RCC 7860 (cell line): Measurements from ENCODE around the gene NAB2.
"Not testable (repeated sequence)": the region's sequence is repeated elsewhere in the genome, so short reads cannot be mapped to it uniquely, and the experiment has no call there.

Experiments used
- DNase-seq: peaks from one replicate; pipeline ENCODE4 v3.0.0-alpha.2; 2015; ENCODE audit warnings: low spot score
- FAIRE-seq: peaks from 2 replicates; lab custom pipeline; 2012; peaks lifted over from hg19 to GRCh38; lab: Jason Lieb, UNC

The NAB2 gene

DNA sequence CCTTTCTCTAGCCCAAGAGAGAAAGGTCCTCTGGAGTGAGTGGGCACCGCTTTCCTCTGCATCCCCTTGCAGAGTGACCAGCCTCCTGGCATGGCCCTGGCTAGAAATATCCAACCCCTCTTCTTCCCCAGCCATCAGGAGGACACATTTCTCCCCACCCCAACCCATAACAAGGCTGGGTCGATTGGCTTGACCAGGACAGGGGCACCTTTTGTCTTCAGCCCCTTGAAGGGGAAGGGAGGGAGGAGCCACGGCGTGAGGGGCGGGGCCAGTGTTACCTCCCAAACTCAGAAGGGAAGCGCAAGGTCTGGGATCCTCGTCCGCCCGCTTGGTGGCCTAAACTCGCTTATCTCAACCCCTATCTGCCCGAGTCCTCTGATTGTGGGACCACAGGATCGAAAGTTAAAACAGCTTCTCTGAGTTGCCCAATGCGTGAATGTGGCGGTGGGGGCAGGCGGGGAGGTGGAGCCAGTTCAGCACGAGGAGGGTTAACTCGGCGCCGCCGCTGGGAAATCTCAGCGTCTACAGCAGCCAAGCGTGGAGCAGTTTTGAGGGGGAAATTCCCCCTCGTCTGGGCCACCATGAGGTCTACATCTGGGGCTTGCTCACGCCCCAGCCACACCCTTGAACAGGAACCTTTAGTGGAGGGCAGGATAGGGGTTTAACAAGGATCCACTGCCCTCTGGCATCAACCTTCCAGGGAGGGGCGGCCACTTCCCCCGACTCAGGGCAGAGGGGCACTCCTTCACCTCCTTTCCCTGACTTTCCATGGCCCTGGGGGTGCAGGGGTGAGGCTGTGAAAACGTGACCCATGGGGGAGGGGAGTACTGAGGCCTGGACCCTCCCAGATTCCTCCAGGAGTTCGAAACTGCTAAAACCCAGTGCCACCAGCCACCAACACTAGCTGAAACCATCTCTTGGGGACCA is 21.5 kb downstream of the NAB2 start:
- peak; percentile 53 for DNase-seq
- FAIRE-seq = no peak

DNA sequence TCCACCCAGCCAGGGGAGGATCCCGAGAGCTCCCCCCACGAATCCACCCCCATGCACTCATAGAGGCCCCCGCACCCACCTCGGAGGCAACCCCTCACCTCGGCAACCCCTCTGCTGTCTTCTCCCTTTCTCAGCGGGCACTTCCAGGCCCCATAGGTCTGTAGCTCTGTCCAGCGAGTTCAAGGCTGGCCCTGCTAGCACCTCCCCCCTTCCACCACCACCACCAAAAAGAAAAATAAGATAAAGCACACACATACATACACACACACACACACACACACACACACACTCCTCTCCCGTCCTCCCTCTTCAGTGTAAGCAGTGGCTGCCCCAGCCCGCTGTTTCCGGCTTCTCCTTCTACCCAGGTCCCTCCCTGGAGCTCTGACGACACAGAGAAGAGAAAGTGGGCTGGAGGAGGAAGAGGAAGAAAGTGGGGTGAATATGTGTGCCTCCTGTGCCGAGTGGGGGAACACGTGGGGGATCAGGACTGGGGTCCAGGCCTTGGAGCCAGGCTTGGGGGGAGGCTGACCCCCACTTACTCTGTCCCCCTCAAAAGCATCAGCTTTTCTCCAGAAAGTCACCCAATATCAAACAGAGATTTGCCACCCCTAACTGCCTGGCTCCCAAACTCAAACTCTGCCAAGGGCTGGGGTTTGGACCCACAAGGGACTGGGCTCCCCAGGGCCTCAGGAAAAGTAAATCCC is 22.3 kb downstream of the NAB2 start, which contains the start of gene STAT6:
STAT6 (minus strand) TSS at position 332 of the 704 bp plus-strand sequence. CDS start 3,084 bp downstream, outside the sequence.
- DNase-seq (peak; percentile 70), FAIRE-seq (no peak)

DNA sequence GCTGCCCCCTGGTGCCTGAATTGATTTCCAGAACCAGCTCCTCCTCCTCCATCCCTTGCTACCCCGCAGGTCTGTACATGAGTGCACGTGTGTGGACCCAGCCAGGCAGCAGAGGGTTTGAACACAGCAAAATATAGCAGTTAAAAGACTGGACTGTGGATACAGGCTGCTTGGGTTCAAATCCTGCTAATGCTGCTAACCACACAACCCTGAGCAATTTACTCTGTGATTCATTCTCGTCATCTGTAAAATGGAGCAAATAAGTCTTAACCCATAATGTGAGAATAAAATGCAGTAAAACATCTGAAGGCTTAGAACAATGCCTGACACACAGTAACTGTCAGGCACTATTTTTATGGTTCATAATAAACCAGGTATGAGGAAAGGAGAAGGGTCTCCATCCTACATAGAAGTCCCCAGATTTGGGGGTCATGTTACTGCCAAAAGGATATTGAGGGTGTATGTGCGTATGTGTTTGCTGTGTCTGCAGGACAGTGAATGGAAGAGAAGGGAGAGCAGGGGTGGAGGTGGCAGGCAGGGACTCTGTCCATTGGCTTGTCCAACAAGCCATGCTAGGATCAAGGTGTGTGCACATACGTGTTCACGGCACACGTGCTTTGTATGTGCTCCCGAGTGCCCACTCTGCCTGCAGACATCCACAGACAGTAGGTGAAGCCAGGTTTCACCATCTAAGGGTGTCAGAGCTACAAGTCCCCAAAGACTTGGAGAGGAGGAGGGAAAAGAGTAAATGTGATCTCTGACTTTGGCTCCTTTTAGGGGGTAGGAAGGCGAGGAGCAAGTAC is 23.8 kb downstream of the NAB2 start:
- DNase-seq (no peak), FAIRE-seq (no peak)

DNA sequence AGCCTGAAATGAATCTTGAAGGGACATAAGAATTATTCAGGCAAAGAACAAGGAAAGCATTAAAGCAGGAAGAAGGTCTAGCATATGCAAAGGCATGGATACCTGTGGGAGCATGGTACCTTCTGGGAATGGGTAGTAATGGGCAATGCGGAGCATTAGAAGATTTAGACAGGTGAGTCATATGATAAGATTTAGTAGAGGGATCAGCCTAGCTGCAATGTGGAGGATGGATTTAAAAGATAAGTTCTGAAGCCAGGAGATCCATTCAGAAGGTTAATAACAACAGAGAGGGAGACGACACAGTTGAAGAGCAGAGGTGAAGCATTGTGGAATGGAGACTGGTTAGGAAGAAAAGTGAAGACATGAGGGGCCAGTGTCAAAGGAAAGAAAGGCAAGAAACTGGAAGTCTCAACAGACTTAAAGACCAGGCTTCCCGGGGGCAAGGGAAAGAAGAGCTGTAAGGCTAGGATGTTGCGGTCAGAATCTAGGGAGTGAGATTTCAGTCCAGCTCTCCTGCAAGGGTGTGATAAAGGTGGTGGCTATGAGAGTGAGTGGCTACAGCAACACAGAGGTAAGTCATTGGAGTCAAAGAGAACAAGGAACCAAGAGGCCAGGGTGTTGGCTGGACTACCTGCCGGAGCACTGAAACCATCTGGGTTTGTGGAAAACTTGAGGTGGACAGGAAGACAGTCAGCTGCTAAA is 27.8 kb downstream of the NAB2 start:
- FAIRE-seq (no peak), DNase-seq (no peak)

DNA sequence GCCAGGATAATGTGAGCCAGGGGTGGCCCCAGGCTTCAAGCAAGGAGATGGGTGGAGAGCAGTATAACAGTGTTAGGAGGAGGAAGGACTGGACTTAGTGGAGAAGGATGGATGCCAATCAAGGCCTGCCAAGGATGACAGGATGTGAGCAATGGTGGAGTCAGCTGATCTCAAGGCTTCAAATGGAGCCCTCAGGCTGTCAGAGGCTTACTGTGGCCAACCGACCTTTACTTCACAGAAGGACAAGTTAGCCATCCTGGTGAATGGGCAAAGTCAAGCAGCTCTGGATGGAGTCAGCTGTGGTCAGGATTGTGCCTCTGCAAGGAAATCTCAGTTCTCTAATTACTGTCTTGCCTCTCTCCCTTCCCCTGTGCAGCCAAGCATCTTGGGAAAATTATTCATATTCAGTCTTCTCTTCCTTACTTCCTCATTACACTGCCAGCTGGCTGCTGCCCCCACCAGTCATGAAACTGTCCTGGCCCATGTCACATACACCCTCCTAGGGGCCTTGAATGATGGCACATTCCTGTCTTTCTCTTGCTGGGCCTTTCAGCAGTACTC is 29.9 kb downstream of the NAB2 start:
- DNase-seq = peak; percentile 76
- FAIRE-seq = no peak

DNA sequence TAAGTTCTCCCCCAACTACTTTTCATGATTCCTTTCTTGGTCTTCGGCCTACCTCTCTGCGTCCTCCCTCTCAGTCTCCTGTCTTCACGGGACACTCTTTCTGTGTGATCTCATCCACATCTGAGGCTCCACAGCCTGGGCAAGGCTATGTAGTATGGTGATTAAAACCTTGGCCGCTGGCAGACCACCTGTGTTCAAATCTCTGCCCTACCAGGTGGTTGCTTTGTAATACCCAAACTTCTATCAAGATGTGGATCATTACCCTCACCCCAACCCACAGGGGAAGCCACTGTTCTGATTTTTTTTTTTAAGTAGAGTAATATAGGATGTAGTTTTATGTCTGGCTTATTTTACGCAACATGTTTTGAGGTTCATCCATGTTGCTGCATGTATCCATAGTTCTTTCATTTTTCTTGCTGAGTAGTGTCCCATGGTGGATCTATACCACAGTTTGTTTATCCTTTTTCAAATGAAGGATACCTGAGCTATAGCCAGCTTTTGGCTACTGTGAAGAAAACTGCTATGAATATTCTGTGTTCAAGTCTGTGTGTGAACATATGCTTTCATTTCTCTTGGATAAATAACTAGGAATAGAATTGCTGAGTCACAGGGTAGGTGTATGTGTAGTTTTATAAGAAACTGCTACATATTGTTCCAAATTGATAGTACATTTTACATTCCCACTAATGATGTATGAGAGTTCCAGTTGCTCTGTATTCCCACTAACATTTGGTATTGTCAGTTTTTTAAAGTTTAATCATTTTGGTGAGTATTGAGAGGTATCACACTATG is 30.6 kb downstream of the NAB2 start:
- no peak for DNase-seq
- no peak for FAIRE-seq

DNA sequence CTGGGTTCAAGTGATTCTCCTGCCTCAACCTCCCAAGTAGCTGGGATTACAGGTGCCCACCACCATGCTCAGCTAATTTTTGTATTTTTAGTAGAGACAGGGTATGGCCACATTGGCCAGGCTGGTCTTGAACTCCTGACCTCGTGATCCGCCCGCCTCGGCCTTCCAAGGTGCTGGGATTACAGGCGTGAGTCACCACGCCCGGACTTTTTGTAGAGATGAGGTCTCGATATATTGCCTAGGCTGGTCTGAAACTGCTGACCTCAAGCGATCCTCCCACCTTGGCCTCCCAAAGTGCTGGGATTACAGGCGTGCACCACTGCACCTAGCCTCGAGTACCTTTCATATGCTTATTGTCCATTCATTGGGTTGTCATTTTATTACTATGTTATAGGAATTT is 31.8 kb downstream of the NAB2 start:
- not testable (repeated sequence) for DNase-seq, FAIRE-seq

DNA sequence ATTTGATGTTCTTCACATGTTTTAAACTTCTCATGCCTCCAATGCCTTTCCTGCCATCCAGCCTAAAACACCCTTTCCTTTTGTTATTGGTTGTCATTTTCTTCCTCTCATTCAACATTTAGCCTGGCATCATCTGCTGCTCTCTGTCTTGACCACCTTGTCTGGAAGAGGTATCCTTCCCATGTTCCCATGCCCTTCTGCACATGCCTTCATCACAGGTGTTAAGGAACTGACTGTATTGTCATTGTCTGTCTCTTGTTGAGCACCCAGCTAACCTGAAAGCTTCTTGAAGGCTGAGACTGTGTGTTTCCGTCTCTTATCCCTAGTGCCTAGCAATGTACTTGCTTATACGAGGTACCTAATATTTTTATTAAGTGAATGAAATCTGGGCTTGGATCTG is 34.9 kb downstream of the NAB2 start:
- FAIRE-seq (no peak), DNase-seq (no peak)

DNA sequence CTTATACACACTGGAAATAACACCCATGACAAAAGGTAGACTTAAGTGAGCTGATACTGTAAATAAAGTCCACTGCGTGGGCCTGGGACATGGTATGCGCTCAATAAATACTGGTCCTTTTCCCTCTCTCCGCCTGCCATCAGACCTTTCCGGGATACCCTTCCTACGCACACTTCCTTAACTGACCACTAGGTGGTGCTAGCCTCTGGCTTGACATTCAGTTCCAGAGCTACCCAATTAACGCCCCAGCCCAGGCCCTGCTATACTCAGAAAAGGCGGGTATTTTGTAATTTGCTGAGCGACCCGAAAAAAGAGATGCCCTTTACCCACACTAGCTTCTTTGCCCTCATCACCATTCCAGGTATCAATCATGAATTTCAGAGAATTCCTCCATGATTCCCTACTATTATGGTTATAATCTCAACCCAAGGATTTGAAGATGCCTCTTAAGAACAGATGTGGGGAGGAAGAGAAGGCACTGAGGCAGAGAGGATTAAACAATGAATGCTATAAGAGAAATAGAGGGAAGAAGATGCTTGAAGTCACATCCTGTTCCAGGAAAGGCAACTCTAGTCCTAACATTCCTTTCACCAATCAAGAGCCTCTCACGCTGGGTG is 35.5 kb downstream of the NAB2 start:
- DNase-seq (peak; percentile 50), FAIRE-seq (no peak)

DNA sequence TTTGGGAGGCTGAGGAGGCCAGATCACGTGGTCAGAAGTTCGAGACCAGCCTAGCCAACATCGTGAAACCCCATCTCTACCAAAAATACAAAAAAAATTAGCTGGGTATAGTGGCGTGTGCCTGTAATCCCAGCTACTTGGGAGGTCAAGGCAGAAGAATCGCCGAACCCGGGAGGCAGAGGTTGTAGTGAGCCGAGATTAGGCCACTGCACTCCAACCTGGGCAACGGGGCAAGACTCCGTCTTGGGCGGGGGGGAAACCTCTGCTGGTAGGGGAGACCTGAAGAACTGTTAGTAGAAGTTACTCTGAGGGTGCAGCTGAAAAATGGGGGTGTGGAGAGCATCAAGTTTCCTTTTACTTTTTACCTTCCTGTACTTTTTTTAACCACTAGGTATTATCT is 37.1 kb downstream of the NAB2 start:
- DNase-seq = no peak
- FAIRE-seq = no peak

DNA sequence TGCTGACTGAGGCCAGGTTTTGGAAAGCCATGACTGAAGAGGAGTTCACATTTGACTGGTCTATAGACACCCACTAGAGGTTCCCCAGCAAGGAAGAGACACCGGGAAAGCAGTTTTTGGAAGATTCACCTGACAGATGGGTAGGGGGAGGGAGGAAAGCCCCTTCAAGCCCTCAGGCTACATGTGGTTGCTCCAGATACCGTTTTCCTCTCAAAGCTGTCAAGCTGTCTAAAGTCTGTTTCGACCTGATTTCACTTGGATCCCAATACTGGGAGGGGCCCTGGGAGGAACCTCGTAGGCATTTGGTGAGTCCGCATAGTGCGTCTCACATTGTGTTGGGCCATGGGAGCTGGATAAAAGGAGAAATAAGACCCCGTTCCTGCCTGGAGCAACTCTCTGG is 37.6 kb downstream of the NAB2 start:
- no peak for FAIRE-seq
- DNase-seq = no peak

DNA sequence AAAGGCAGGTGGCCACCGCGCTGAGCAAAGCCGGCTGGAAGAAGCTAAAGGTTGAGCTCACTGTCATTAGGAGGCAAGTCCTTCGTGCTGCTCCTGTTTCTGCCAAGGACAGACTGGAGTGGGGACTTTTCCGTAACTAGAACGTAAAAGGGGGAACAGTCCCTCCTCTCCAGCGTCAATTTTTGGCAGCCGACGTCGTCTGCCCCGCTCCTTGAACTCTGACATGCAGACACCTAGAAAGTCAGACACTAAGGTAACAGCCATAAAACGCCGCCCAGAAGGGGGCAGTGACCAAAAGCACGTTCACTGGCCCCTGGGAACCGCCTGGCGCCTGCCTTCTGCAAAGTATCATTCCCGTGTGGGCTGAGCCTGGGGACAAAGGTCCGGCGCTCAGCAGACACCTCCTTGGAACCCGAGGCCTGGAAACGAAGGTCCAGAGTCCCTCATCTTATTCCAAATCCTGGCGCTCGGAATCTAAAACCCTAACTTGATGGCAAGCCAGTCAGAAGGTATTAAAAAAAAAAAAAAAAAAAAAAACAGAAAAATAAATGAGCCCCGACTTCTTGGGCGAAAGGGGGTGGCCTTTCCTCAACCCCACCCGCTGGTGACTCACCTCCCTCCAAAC is 38.3 kb downstream of the NAB2 start:
- peak; percentile 41 for DNase-seq
- no peak for FAIRE-seq

DNA sequence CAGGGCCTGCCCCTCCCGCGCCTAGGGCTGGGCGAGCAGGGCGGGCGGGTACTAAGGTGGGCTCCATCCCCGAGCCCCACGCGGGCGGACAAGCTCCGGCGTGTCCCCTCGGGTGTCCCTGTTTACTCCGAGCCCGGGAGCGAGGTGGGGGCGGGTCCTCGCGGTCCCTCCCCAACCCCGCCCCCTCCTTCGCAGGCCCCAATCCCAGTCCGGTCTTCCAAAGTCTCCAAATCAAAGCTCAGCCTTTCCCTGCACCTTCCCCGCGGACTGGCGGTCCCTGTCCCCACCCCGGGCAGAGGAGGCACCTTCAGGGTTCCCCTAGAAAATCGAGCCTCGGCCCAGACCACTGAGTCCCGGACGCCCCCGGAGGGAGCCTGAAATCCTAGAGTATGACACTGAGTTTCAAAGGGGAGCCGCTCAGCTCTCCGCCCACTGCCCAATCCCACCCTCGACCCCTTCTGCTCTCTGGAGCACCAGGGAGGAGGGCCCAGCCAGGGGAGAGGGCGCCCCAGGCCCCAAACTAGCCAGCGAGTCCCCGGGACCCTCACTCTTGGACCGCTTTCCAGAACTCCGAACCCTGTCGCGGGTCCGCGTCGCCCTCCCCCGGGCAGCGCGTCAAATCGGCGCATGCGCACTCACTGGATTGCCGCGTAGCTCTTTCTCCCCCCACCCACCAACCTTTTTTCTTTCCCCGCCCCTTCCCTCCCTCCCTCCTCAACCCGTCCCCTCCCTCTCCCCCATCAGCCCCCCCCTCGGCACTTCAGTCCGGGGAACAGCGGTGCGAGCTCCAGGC is 39.0 kb downstream of the NAB2 start, which contains the start of gene LRP1:
LRP1 (plus strand) TSS at position 758 of the 793 bp plus-strand sequence. CDS start 482 bp downstream, outside the sequence.
- FAIRE-seq = no peak
- peak; percentile 30 for DNase-seq

DNA sequence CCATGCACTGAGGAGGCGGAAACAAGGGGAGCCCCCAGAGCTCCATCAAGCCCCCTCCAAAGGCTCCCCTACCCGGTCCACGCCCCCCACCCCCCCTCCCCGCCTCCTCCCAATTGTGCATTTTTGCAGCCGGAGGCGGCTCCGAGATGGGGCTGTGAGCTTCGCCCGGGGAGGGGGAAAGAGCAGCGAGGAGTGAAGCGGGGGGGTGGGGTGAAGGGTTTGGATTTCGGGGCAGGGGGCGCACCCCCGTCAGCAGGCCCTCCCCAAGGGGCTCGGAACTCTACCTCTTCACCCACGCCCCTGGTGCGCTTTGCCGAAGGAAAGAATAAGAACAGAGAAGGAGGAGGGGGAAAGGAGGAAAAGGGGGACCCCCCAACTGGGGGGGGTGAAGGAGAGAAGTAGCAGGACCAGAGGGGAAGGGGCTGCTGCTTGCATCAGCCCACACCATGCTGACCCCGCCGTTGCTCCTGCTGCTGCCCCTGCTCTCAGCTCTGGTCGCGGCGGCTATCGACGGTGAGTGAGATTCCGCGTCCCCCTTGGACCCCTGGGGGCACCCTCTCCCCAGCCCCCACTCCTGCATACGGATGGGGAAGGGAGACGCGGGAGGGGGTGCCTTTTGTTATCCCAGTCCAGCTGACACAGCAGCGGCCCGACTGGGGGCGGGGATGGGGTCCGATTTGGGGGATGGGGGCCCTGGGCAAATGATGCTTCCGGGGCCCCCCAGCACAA is 39.8 kb downstream of the NAB2 start:
- no peak for FAIRE-seq
- DNase-seq = no peak

DNA sequence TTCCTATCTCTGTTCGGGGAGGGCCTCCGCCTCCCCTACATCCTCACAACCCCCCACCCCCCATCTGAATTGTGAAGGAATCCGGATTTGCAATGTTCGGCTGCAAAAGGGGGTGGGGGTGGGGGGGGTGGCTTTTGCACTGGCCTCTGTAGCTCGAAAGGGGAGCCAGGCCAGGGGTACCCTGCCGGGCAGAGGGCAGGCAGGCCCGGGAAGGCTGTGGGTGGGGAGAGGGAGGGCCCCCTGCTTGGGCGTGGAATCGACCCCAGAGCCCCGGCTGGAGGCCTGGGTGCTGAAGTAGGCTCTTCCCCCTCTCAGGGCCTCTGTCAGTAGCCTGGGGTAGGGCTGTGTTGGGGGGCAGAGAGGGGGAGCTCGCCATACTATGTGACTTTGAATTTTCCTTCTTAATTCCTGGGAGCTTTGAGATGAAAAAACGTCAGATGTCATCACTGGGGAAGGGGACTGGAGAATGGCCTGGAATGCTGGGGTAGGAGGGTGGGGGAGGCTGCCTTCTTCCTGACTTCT is 40.5 kb downstream of the NAB2 start:
- FAIRE-seq (no peak), DNase-seq (no peak)

DNA sequence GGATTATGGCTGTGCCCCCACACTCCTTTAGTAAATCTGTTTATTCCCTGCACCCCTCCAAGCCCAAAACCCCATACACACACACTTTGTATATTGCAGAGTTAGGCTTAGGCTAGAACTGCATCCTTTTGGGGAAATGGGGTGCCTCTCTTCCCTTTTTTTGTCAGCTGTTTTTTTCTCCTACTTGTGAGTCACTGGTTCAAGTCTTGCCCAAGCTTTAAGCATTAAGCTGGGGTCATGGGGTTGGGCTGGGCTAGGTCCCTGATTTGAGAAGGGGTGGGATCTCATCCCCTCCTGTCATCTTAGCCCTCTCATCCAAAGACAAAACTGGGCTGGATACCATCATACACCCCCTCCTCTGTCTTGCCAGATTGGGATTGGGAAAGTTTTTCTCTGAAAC is 41.0 kb downstream of the NAB2 start:
- FAIRE-seq (no peak), DNase-seq (no peak)

DNA sequence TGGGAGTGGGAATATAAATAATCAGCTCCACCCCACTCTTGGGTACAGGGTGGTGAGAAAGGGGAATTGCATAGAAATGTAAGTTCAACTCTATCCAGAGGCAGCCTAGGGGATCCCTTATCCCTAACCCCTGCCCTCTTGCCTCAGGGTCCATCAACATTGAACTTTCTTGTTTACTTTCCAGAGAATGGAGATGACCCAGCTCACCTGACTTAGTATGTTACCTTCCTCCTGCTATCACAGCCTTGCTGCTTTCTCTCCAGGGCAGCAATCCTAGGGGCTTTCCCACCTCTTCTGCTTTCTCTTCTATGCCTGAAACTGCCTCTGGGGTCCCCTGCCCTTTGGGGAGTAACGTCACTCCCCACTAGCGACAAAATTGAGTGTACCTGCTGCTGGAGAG is 42.0 kb downstream of the NAB2 start:
- DNase-seq (no peak), FAIRE-seq (no peak)
